OCI-LY1 (cell line): ENCODE data around the gene RAB6B.

ENCODE experiments used
- EZH2 ChIP-seq: fragments of 200-600 bp; sonication (generic), shearing (Covaris generic); IDR thresholded peaks from 2 replicates; pipeline ENCODE4 v1.8.0; 2017; ENCODE audit warnings: borderline replicate concordance, mixed run types, mild to moderate bottlenecking, antibody characterized with exemption, low read length, moderate library complexity, mixed read lengths
- TF ChIP-seq, protein P1 (sequence below): fragments of 200-600 bp; sonication (generic), shearing (Covaris generic); IDR thresholded peaks from 2 replicates; pipeline ENCODE4 v1.5.1; 2017; ENCODE audit warnings: mild to moderate bottlenecking, antibody characterized with exemption, low read length, moderate library complexity, mixed read lengths

DNA sequence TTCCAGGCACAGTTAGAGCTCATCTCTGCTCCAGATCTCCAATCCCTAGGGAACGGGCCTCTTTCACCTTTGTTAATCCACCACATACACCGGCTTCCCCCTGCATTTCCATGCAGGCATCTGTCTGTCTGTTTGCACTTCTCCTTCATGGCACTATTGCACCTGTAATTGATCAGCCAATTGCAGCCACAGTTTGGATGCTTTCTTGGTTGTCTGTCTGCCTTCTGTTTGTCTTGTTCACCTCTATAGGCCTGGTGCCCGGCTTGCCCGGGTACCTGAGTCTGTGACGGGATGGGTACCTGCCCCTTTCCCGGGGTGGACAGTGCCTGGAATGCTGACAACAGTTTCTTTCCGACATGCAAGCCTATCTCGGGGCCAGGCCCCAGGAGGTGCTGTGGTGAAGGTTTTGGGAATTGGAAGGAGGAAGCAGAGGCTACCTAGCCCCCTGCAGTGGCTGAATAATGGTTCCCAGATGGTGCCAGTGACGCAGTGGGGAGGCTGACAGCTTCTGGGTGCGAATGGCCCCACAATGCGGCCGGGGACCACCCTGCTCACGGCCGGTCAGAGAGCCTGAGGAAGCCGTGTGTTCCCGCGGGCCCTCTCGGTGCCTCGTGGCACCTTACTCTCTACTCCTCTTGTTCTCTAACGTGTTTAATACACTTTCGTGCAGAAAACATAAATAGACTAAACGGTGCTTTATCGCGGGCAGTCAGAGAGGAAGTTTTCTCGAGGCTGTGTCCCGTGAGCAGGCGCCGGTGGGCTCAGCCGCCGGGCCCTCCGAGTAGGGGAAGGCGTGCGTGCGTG is 31.3 kb upstream of the RAB6B start:
- TF ChIP-seq, protein P1, sequence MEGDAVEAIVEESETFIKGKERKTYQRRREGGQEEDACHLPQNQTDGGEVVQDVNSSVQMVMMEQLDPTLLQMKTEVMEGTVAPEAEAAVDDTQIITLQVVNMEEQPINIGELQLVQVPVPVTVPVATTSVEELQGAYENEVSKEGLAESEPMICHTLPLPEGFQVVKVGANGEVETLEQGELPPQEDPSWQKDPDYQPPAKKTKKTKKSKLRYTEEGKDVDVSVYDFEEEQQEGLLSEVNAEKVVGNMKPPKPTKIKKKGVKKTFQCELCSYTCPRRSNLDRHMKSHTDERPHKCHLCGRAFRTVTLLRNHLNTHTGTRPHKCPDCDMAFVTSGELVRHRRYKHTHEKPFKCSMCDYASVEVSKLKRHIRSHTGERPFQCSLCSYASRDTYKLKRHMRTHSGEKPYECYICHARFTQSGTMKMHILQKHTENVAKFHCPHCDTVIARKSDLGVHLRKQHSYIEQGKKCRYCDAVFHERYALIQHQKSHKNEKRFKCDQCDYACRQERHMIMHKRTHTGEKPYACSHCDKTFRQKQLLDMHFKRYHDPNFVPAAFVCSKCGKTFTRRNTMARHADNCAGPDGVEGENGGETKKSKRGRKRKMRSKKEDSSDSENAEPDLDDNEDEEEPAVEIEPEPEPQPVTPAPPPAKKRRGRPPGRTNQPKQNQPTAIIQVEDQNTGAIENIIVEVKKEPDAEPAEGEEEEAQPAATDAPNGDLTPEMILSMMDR: no peak
- no peak for TF ChIP-seq EZH2
